GM19395 (cell line): ENCODE results near the gene MON2.

ENCODE experiments used
- ATAC-seq: cut with Tn5 transposase; IDR thresholded peaks from one replicate; pipeline ENCODE4 v1.9.1; 2021; ENCODE audit warnings: mild to moderate bottlenecking, moderate library complexity; ENCODE audit not compliant: unreplicated experiment

Gene MON2

GRCh38 chr12:62605981-62606380, 139.4 kb downstream of the MON2 start:
- no peak for ATAC-seq

GRCh38 chr12:62606654-62607053, 140.0 kb downstream of the MON2 start:
- ATAC-seq = no peak

- ATAC-seq = no peak
Measured at GRCh38 chr12:62613081-62613480, 146.5 kb downstream of the MON2 start.

- no peak for ATAC-seq
Measured at GRCh38 chr12:62618319-62618718, 151.7 kb downstream of the MON2 start.

- ATAC-seq = no peak
Measured at GRCh38 chr12:62618930-62619329, 152.3 kb downstream of the MON2 start.

GRCh38 chr12:62621101-62621638, 154.5 kb downstream of the MON2 start:
- no peak for ATAC-seq

- no peak for ATAC-seq
Measured at GRCh38 chr12:62622177-62622576, 155.6 kb downstream of the MON2 start.

- ATAC-seq = no peak
Measured at GRCh38 chr12:62625228-62625627, 158.6 kb downstream of the MON2 start.

- no peak for ATAC-seq
Measured at GRCh38 chr12:62627181-62627580, 160.6 kb downstream of the MON2 start.

GRCh38 chr12:62629413-62629812, 162.8 kb downstream of the MON2 start:
- no peak for ATAC-seq

- ATAC-seq = no peak
Measured at GRCh38 chr12:62629971-62630739, 163.5 kb downstream of the MON2 start.

GRCh38 chr12:62631471-62632410, 165.1 kb downstream of the MON2 start:
- peak; percentile 69 for ATAC-seq

- peak; percentile 33 for ATAC-seq
Measured at GRCh38 chr12:62632411-62632918, 165.8 kb downstream of the MON2 start.

- no peak for ATAC-seq
Measured at GRCh38 chr12:62635649-62636048, 169.0 kb downstream of the MON2 start.

- ATAC-seq = no peak
Measured at GRCh38 chr12:62637679-62638078, 171.1 kb downstream of the MON2 start.

- ATAC-seq = peak; percentile 92
Measured at GRCh38 chr12:62640910-62641448, 174.4 kb downstream of the MON2 start.

GRCh38 chr12:62642486-62642885, 175.9 kb downstream of the MON2 start:
- ATAC-seq = no peak

- ATAC-seq = no peak
Measured at GRCh38 chr12:62643486-62643885, 176.9 kb downstream of the MON2 start.

- no peak for ATAC-seq
Measured at GRCh38 chr12:62646566-62646965, 179.9 kb downstream of the MON2 start.

GRCh38 chr12:62647586-62647985, 181.0 kb downstream of the MON2 start:
- no peak for ATAC-seq
